Coronary artery (tissue), 2 donors: ENCODE results near the gene SDR42E2.
A peak's percentile ranks its signal among the peaks of the same experiment; 100 is the strongest.

ENCODE experiments used
- DNase-seq: peaks from one replicate; pipeline ENCODE4 v3.0.0-alpha.2; 2017; ENCODE audit warnings: low spot score
- H3K27ac ChIP-seq, 2 donors: fragments of 200-600 bp; sonication (generic); one replicate each; pipeline ENCODE4 v1.5.1; 2016 to 2019
- H3K4me3 ChIP-seq: fragments of 200-600 bp; sonication (generic); 2 replicates; pipeline ENCODE4 v1.5.1; 2016; ENCODE audit warnings: mild to moderate bottlenecking, moderate library complexity
- CTCF ChIP-seq: fragments of 200-600 bp; sonication (generic); IDR thresholded peaks from one replicate; pipeline ENCODE4 v1.5.1; 2019; ENCODE audit warnings: antibody characterized with exemption

SDR42E2 gene

GRCh38 chr16:22184615-22184968 lies 22.3 kb downstream of the SDR42E2 start:
- no peak for DNase-seq
- Histone ChIP-seq H3K27ac (no peak overlapping the region), H3K4me3 (no peak overlapping the region)
- no peak for TF ChIP-seq CTCF

DNA sequence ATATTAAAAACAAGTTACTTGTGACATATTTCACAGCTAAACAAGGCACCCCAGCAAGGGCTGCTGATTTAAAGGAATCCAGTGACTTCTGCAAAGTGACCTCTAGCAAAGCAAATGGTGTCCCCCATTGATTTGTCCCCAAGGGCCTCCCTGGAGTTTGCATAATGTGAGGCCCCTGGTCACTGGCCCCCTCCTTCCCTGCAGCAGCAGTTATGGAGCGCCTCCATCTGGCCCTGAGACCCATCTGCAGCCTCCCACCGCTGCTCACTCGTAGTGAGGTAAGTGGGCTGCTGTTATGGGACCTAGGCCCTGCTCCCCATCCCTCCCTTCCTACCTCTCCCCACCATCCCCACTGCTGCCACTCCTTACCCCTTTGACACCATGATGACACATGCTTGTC lies 24.2 kb downstream of the SDR42E2 start:
- H3K27ac ChIP-seq, result no peak overlapping the region
- no peak for TF ChIP-seq CTCF

DNA sequence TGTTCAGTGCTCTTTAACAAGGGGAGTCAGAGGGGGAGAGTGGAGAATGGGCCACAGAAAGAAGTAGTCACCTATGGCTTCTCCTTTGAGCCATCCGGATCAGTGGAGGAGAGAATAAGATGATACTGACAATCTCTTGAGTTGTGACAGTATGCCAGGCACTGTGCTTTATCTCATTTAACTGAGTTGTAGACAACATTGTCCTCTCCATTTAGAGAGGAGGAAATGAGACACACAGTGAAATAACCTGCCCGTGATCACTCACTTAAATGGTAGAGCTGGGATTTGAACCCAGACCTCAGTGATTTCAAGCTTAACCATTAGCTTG lies 25.9 kb downstream of the SDR42E2 start:
- Histone ChIP-seq H3K27ac (peak overlapping the region in 1 of 2 donors; percentile 22), H3K4me3 (no peak overlapping the region)
- no peak for TF ChIP-seq CTCF
- no peak for DNase-seq

More for the DNA sequence above, 24.2 kb downstream of the SDR42E2 start:
- DNase-seq, result no peak
- no peak overlapping the region for H3K4me3 ChIP-seq

- TF ChIP-seq CTCF, result peak; percentile 69
- peak; percentile 83 for DNase-seq
- peak overlapping the region; percentile 85 for H3K4me3 ChIP-seq
- peak overlapping the region; percentile 78 to 95 for H3K27ac ChIP-seq
Observed at GRCh38 chr16:22188595-22189442, 26.5 kb downstream of the SDR42E2 start.

DNA sequence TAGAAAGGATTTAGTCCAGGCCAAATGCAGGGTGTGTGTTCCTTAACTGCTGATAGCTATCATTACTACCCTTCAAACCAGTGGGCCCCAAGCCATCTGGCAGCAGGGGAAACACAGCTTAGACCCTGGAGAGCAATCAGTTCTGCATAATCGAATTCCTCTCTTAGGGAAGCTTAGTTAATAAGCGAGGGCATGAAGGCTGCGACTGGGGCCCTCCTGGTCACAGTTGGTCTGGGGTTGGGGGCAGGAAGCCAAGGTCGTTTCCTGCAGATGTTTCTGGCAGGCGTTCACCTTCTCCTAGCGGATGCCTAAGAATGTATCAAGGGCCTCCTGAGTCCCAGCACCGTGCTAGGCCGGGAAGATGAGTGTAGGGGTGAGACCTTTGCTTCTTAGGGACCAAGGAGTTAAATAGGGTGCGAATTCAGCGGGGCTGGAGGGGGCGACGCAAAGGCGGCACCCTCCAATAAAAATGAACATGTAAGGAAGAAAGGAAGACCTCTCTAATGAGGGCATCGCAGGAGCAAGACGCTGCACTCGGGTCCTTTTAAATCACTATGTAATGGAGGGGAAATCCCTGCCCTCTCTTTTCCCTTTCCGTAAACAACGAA lies 27.3 kb downstream of the SDR42E2 start:
- no peak for TF ChIP-seq CTCF
- Histone ChIP-seq H3K27ac (peak overlapping the region; percentile 78 to 95), H3K4me3 (peak overlapping the region; percentile 85)
- DNase-seq, result peak; percentile 86

- Histone ChIP-seq H3K4me3 (peak overlapping the region; percentile 85), H3K27ac (peak overlapping the region; percentile 78 to 95)
- TF ChIP-seq CTCF, result no peak
- DNase-seq, result no peak
Observed at GRCh38 chr16:22190081-22190775, 27.9 kb downstream of the SDR42E2 start.
